H1 (cell line): ENCODE measurements around the gene PRIMPOL. TPM values are rescaled to one million over a fixed set of nuclear protein-coding genes. Genes with fewer than 3 reads are reported as not detected.

Experiments used
- CTCF ChIA-PET: fragments of 300-600 bp; sonication (Branson Sonifier 250); formaldehyde crosslinking; loops from one replicate; lab custom pipeline; 2021; ENCODE audit not compliant: partially characterized antibody; lab: Charles Lee
- POLR2A ChIA-PET: fragments of 300-600 bp; sonication (Branson Sonifier 250); formaldehyde crosslinking; loops from one replicate; lab custom pipeline; 2021; ENCODE audit warnings: inconsistent platforms; ENCODE audit not compliant: partially characterized antibody; lab: Charles Lee
- DNase-seq, 2 experiments: peaks; one replicate each; pipeline versions ENCODE4 v3.0.0 to v3.0.0-alpha.2; 2010 to 2022; ENCODE audit warnings: low spot score in 2 of 2, low read depth in 1 of 2, mixed read lengths in 1 of 2
- FAIRE-seq: peaks from 2 replicates; lab custom pipeline; 2011; peaks lifted over from hg19 to GRCh38; lab: Jason Lieb, UNC
- H2AFZ ChIP-seq: 2 replicates; pipeline ENCODE4 v1.8.1; 2012; ENCODE audit warnings: low read length, inconsistent platforms
- H2AK5ac ChIP-seq: 2 replicates; pipeline ENCODE4 v1.6.1; 2013; ENCODE audit warnings: low read depth, low read length
- H2BK120ac ChIP-seq: replicated peaks from 2 replicates; pipeline ENCODE3; 2013; ENCODE audit warnings: low read depth, low read length, inconsistent platforms
- H2BK12ac ChIP-seq: 2 replicates; pipeline ENCODE4 v1.6.1; 2013; ENCODE audit warnings: low read depth, low read length
- H2BK15ac ChIP-seq: 2 replicates; pipeline ENCODE4 v1.6.1; 2013; ENCODE audit warnings: low read length
- H2BK20ac ChIP-seq: 2 replicates; pipeline ENCODE4 v1.6.1; 2013; ENCODE audit warnings: low read length
- H2BK5ac ChIP-seq: 2 replicates; pipeline ENCODE4 v1.6.1; 2013; ENCODE audit warnings: low read depth, low read length
- H3K14ac ChIP-seq: 2 replicates; pipeline ENCODE4 v1.6.1; 2013; ENCODE audit warnings: inconsistent platforms; ENCODE audit not compliant: insufficient read length
- H3K18ac ChIP-seq: 2 replicates; pipeline ENCODE4 v1.6.1; 2013; ENCODE audit warnings: low read length; ENCODE audit errors: extremely low read depth
- H3K23ac ChIP-seq: 2 replicates; pipeline ENCODE4 v1.6.1; 2013; ENCODE audit warnings: inconsistent platforms; ENCODE audit not compliant: insufficient read length
- H3K23me2 ChIP-seq: 2 replicates; pipeline ENCODE4 v1.6.1; 2013; ENCODE audit warnings: low read depth, low read length
- H3K27ac ChIP-seq: 2 replicates; pipeline ENCODE4 v1.6.1; 2011; ENCODE audit warnings: low read depth, low read length, inconsistent platforms
- H3K27me3 ChIP-seq, 4 experiments: replicated peaks in 1 of 4; 1 replicate in 1 of 4; 2 replicates in 3 of 4; pipeline versions ENCODE4 v1.6.1 to v1.8.1; 2011 to 2013; ENCODE audit warnings: low read length in 3 of 4, mild to moderate bottlenecking in 3 of 4, inconsistent platforms in 2 of 4, mixed read lengths in 2 of 4, moderate library complexity in 1 of 4; ENCODE audit not compliant: control insufficient read depth in 3 of 4, insufficient read depth in 3 of 4; ENCODE audit errors: extremely low read depth in 1 of 4
- H3K36me3 ChIP-seq, 4 experiments: 2 replicates each; pipeline versions ENCODE4 v1.6.1 to v1.8.1; 2011 to 2013; ENCODE audit warnings: mild to moderate bottlenecking in 4 of 4, low read length in 3 of 4, moderate library complexity in 2 of 4, control low read depth in 1 of 4, inconsistent platforms in 1 of 4; ENCODE audit not compliant: insufficient read depth in 4 of 4, control insufficient read depth in 2 of 4
- H3K4ac ChIP-seq: replicated peaks from 2 replicates; pipeline ENCODE3; 2013; ENCODE audit warnings: low read length, low read depth, mixed read lengths, inconsistent platforms; ENCODE audit not compliant: insufficient read length
- H3K4me1 ChIP-seq, 4 experiments: replicated peaks in 1 of 4; 1 replicate in 1 of 4; 2 replicates in 3 of 4; pipeline versions ENCODE4 v1.6.1 to v1.8.1; 2011 to 2013; ENCODE audit warnings: low read length in 3 of 4, inconsistent platforms in 2 of 4, mixed read lengths in 1 of 4; ENCODE audit not compliant: insufficient read depth in 4 of 4, control insufficient read depth in 3 of 4
- H3K4me2 ChIP-seq, 2 experiments: 2 replicates each; pipeline versions ENCODE4 v1.6.1 to v1.8.1; 2011 to 2013; ENCODE audit warnings: low read depth in 2 of 2, low read length in 2 of 2, control low read depth in 1 of 2, inconsistent platforms in 1 of 2, mild to moderate bottlenecking in 1 of 2; ENCODE audit not compliant: insufficient read depth in 1 of 2
- H3K4me3 ChIP-seq, 4 experiments: fragments of 200-600, 300-600 bp in 1 of 4; sonication (generic), shearing (Covaris generic), sonication (Bioruptor Twin) in 1 of 4; 2 replicates each; pipeline versions ENCODE4 v1.5.1 to v1.8.1; 2011 to 2016; ENCODE audit warnings: low read length in 4 of 4, low read depth in 3 of 4, control low read depth in 2 of 4, inconsistent platforms in 2 of 4, mild to moderate bottlenecking in 2 of 4, mixed read lengths in 1 of 4, moderate library complexity in 1 of 4; ENCODE audit not compliant: insufficient read depth in 2 of 4; ENCODE audit errors: extremely low read depth in 1 of 4
- H3K56ac ChIP-seq: replicated peaks from 2 replicates; pipeline ENCODE3; 2013; ENCODE audit warnings: low read depth, mild to moderate bottlenecking, mixed read lengths, low read length, inconsistent platforms; ENCODE audit not compliant: insufficient read length
- H3K79me1 ChIP-seq: 2 replicates; pipeline ENCODE4 v1.6.1; 2013; ENCODE audit warnings: low read depth, low read length, control low read depth
- H3K79me2 ChIP-seq, 2 experiments: 2 replicates each; pipeline versions ENCODE4 v1.6.1 to v1.8.1; 2012 to 2013; ENCODE audit warnings: low read length in 2 of 2, mild to moderate bottlenecking in 2 of 2, inconsistent platforms in 1 of 2; ENCODE audit not compliant: insufficient read depth in 2 of 2, control insufficient read depth in 1 of 2
- H3K9ac ChIP-seq, 4 experiments: replicated peaks in 1 of 4; 1 replicate in 1 of 4; 2 replicates in 3 of 4; pipeline versions ENCODE4 v1.6.1 to v1.8.1; 2011 to 2013; ENCODE audit warnings: low read depth in 3 of 4, low read length in 3 of 4, control low read depth in 2 of 4, mild to moderate bottlenecking in 2 of 4, moderate library complexity in 2 of 4, inconsistent platforms in 1 of 4; ENCODE audit errors: extremely low read depth in 1 of 4
- H3K9me3 ChIP-seq, 2 experiments: 2 replicates each; pipeline versions ENCODE4 v1.6.1 to v1.8.1; 2012 to 2013; ENCODE audit warnings: mild to moderate bottlenecking in 2 of 2, moderate library complexity in 2 of 2, control low read depth in 1 of 2, inconsistent platforms in 1 of 2, low read depth in 1 of 2, low read length in 1 of 2, mixed read lengths in 1 of 2; ENCODE audit not compliant: insufficient read depth in 2 of 2
- H4K20me1 ChIP-seq, 2 experiments: replicated peaks in 1 of 2; 2 replicates each; pipeline versions ENCODE3 to v1.8.1; 2011 to 2013; ENCODE audit warnings: inconsistent platforms in 2 of 2, low read length in 2 of 2, mild to moderate bottlenecking in 1 of 2; ENCODE audit not compliant: insufficient read depth in 2 of 2, control insufficient read depth in 1 of 2
- H4K5ac ChIP-seq: 2 replicates; pipeline ENCODE4 v1.6.1; 2013; ENCODE audit warnings: low read length, low read depth, mixed read lengths, inconsistent platforms; ENCODE audit not compliant: insufficient read length
- H4K8ac ChIP-seq: 2 replicates; pipeline ENCODE4 v1.8.0; 2013; ENCODE audit warnings: mild to moderate bottlenecking, moderate library complexity, low read length, inconsistent platforms; ENCODE audit not compliant: insufficient read depth; ENCODE audit errors: extremely low read depth
- H4K91ac ChIP-seq: replicated peaks from 2 replicates; pipeline ENCODE3; 2013; ENCODE audit warnings: low read length, mixed read lengths, inconsistent platforms; ENCODE audit not compliant: insufficient read length
- ATF3 ChIP-seq: IDR thresholded peaks from 2 replicates; pipeline ENCODE4 v1.6.1; 2011; ENCODE audit warnings: low read depth, mild to moderate bottlenecking, low read length; ENCODE audit not compliant: insufficient read depth
- CREB1 ChIP-seq: IDR thresholded peaks from 2 replicates; pipeline ENCODE4 v1.6.1; 2012; ENCODE audit warnings: inconsistent platforms
- CTCF ChIP-seq, 3 experiments: IDR thresholded peaks; 1 replicate in 2 of 3; 2 replicates in 1 of 3; pipeline versions ENCODE4 v1.5.1 to v1.6.1; 2011; ENCODE audit warnings: low read length in 3 of 3, mild to moderate bottlenecking in 3 of 3, inconsistent platforms in 2 of 3, low read depth in 1 of 3, moderate library complexity in 1 of 3; ENCODE audit not compliant: insufficient read depth in 1 of 3; ENCODE audit errors: control extremely low read depth in 1 of 3
- RAD21 ChIP-seq, 2 experiments: IDR thresholded peaks in 1 of 2; conservative IDR thresholded peaks in 1 of 2; 2 replicates each; pipeline ENCODE4 v1.6.1; 2011; ENCODE audit warnings: low read depth in 2 of 2, low read length in 2 of 2, improper control_type of control experiment in 1 of 2, inconsistent platforms in 1 of 2, mild to moderate bottlenecking in 1 of 2, moderate library complexity in 1 of 2
- RBBP5 ChIP-seq: IDR thresholded peaks from 2 replicates; pipeline ENCODE4 v1.7.1; 2012; ENCODE audit warnings: low read depth, mild to moderate bottlenecking, inconsistent platforms, low read length, moderate library complexity, borderline replicate concordance
- SP2 ChIP-seq: IDR thresholded peaks from 2 replicates; pipeline ENCODE4 v1.6.1; 2012; ENCODE audit warnings: mild to moderate bottlenecking, low read length, inconsistent platforms
- TBP ChIP-seq: IDR thresholded peaks from 2 replicates; pipeline ENCODE4 v1.6.1; 2011; ENCODE audit warnings: low read depth, low read length, improper control_type of control experiment
- WGBS, 2 experiments: shearing (Covaris generic) in 1 of 2; methylation state at CpG; one replicate each; pipeline versions ENCODE4 v1.1.6 to v1.1.7; 2013 to 2015; ENCODE audit warnings: low lambda C conversion rate in 2 of 2, mixed read lengths in 2 of 2, inconsistent platforms in 1 of 2, low coverage in 1 of 2, missing lambda C conversion rate in 1 of 2; ENCODE audit not compliant: insufficient replicate concordance in 2 of 2, insufficient coverage in 1 of 2, insufficient read length in 1 of 2; ENCODE audit errors: extremely low coverage in 1 of 2, missing lambda C conversion rate in 1 of 2; 5-methylcytosine and 5-hydroxymethylcytosine counted together
- polyA plus RNA-seq, 7 experiments: library from polyadenylated mRNA; depleted of rRNA in 3 of 7; stranded (reverse) in 5 of 7; unstranded in 2 of 7; fragments of >200 nt in 5 of 7; fragments of 200-250 nt in 2 of 7; gene quantifications; 1 replicate in 5 of 7; 2 replicates in 1 of 7; 4 replicates in 1 of 7; pipeline versions ENCODE4 v1.2.1 to v1.2.3, GENCODE V29; 2011 to 2013; ENCODE audit warnings: missing spikeins in 2 of 7, mixed read lengths in 2 of 7
- total RNA-seq: library from RNA; stranded (reverse); fragmentation: NEBNext Ultra II Directional; extraction: Animal tissue kit (Norgen Biotek cat#: 25700); gene quantifications from 2 replicates; pipeline ENCODE4 v1.2.1, GENCODE V29; 2021

PRIMPOL gene
- total and polyA plus RNA-seq, 2 of the 8 experiments (the other 6 are each of a cell fraction or from before 2014, with no cell fraction given): 4.4 to 6.7 TPM

- no peaks in the 10 kb centered on the region for H3K4me1 ChIP-seq
- DNase-seq (no peak), FAIRE-seq (no peak)
- H3K9me3 ChIP-seq: no peaks in the 10 kb centered on the region
- no peaks in the 10 kb centered on the region for H3K23me2 ChIP-seq
- no peaks in the 10 kb centered on the region for H3K27me3 ChIP-seq
- no peak overlapping the region for H4K5ac ChIP-seq
- H3K27ac ChIP-seq: no peak overlapping the region
- no peak overlapping the region for H2BK12ac ChIP-seq
- CTCF ChIA-PET: interaction anchor here (1.3 to 1.6 kb wide), 2 partner anchors 15 to 23 kb away, joined by 3 read pairs; no protein-coding TSS in a partner anchor
- H2AK5ac ChIP-seq: no peak overlapping the region
- H3K36me3 ChIP-seq: peaks cover 25 to 81% (median 50%) of the 10 kb centered on the region in 4 experiments
- no peak overlapping the region for H3K18ac ChIP-seq
- no peak overlapping the region for H4K8ac ChIP-seq
- H3K14ac ChIP-seq: no peak overlapping the region
- no peak overlapping the region for H3K9ac ChIP-seq
- no peak overlapping the region for H3K4me3 ChIP-seq
- no peak overlapping the region for H2BK5ac ChIP-seq
- H2AFZ ChIP-seq: no peak overlapping the region
- H3K4me2 ChIP-seq: no peak overlapping the region
- peaks cover 8 to 10% of the 10 kb centered on the region in 2 experiments for H4K20me1 ChIP-seq
- no peak overlapping the region for H2BK15ac ChIP-seq
- no peak overlapping the region for H2BK120ac ChIP-seq
- H3K4ac ChIP-seq: no peak overlapping the region
- H2BK20ac ChIP-seq: no peak overlapping the region
- 84% methylated on average over 1 of the region's 1 CpG; no CpG with 5 or more reads in 1 of the 2 experiments for WGBS, 2 experiments
- no peak overlapping the region for H3K56ac ChIP-seq
- TF ChIP-seq TBP (no peak), RBBP5 (no peak), RAD21 (IDR thresholded peaks at IDR 0.05 in 1 of 2, conservative IDR thresholded peaks at IDR 0.05 in 1 of 2; ENCODE audit: low read depth in 2 of 2, low read length in 2 of 2) (0 out of 4 replicates have a peak, but pooled peaks of 1 of the 2 experiments have one; percentile 13), SP2 (no peak), ATF3 (no peak), CREB1 (no peak), CTCF (IDR thresholded peaks at IDR 0.05; ENCODE audit: control extremely low read depth in 1 of 3, insufficient read depth in 1 of 3, low read depth in 1 of 3, low read length in 3 of 3) (peak in 1 of 3 experiments; percentile 11; a peak in 1 of 4 replicates)
- TF ChIP-seq, all 59 proteins: peak for 2
- no peak overlapping the region for H4K91ac ChIP-seq
- no peak overlapping the region for H3K23ac ChIP-seq
- POLR2A ChIA-PET: interaction anchor here (1.7 to 5.4 kb wide), 3 partner anchors 11 to 27 kb away, joined by 3 to 20 read pairs (median 6); partner anchors contain the start of gene CENPU
- peaks cover 0 to 76% of the 10 kb centered on the region in 2 experiments; a peak in 2 of 4 replicates for H3K79me2 ChIP-seq
- H3K79me1 ChIP-seq: no peaks in the 10 kb centered on the region; the same call in none of the 2 replicates
Observed at GRCh38 chr4:184722798-184723197, 73.3 kb downstream of the PRIMPOL start.
